HEK293 (cell line): ENCODE measurements around the gene HRG.

Experiments used
- CTCF ChIA-PET: fragments of 350-600 bp; formaldehyde crosslinking; extraction: SDS; loops from one replicate; lab custom pipeline; 2021; ENCODE audit warnings: antibody characterized with exemption; lab: Yijun Ruan, JAX
- POLR2A ChIA-PET: fragments of 300-600 bp; formaldehyde crosslinking; extraction: SDS; loops from one replicate; lab custom pipeline; 2020; ENCODE audit warnings: antibody characterized with exemption, inconsistent platforms; lab: Yijun Ruan, JAX
- H3K27ac ChIP-seq: fragments of 200-500 bp; sonication (Bioruptor generic); 2 replicates; pipeline ENCODE4 v1.5.1; 2014; ENCODE audit warnings: low read depth, low read length, control low read depth, inconsistent platforms; ENCODE audit errors: extremely low read depth
- H3K36me3 ChIP-seq, 2 experiments: fragments of 200-500 bp in 1 of 2; sonication (Bioruptor generic) in 1 of 2; 1 replicate in 1 of 2; 2 replicates in 1 of 2; pipeline ENCODE4 v1.5.1; 2014 to 2017; ENCODE audit warnings: inconsistent platforms in 2 of 2, low read length in 2 of 2; ENCODE audit not compliant: control insufficient read depth in 2 of 2, insufficient read depth in 1 of 2
- H3K4me1 ChIP-seq: fragments of 200-500 bp; sonication (Bioruptor generic); 2 replicates; pipeline ENCODE4 v1.5.1; 2014; ENCODE audit warnings: mild to moderate bottlenecking, low read length, inconsistent platforms; ENCODE audit not compliant: control insufficient read depth, insufficient read depth
- H3K4me3 ChIP-seq: 2 replicates; pipeline ENCODE4 v1.5.1; 2011; ENCODE audit warnings: low read depth, mild to moderate bottlenecking, control low read depth, low read length, moderate library complexity
- H3K9me3 ChIP-seq: fragments of 200-500 bp; sonication (Bioruptor generic); 2 replicates; pipeline ENCODE4 v1.5.1; 2014; ENCODE audit warnings: low read depth, low read length, inconsistent platforms; ENCODE audit not compliant: control insufficient read depth, insufficient read depth
- ATF2 ChIP-seq: fragments of 450-650 bp; formaldehyde crosslinking; IDR thresholded peaks from 2 replicates; pipeline ENCODE4 v1.5.1; 2016; ENCODE audit warnings: missing biosample characterization, missing genetic modification characterization, low read depth
- GLI2 ChIP-seq: fragments of 450-650 bp; formaldehyde crosslinking; IDR thresholded peaks from 2 replicates; pipeline ENCODE4; 2017; ENCODE audit warnings: missing biosample characterization, missing genetic modification characterization, low read depth, borderline replicate concordance
- KLF9 ChIP-seq: fragments of 450-650 bp; formaldehyde crosslinking; IDR thresholded peaks from 2 replicates; pipeline ENCODE4 v1.5.1; 2016; ENCODE audit warnings: missing biosample characterization, missing genetic modification characterization, low read depth
- PRDM2 ChIP-seq: fragments of 450-650 bp; formaldehyde crosslinking; IDR thresholded peaks from 2 replicates; pipeline ENCODE4 v1.5.1; 2016; ENCODE audit warnings: missing biosample characterization, missing genetic modification characterization, borderline replicate concordance
- SCRT2 ChIP-seq: fragments of 450-650 bp; formaldehyde crosslinking; IDR thresholded peaks from 2 replicates; pipeline ENCODE4 v1.5.1; 2016; ENCODE audit warnings: missing biosample characterization, missing genetic modification characterization
- ZFP69B ChIP-seq: fragments of 450-650 bp; formaldehyde crosslinking; IDR thresholded peaks from 2 replicates; pipeline ENCODE4 v1.5.1; 2016; ENCODE audit warnings: missing biosample characterization, missing genetic modification characterization
- ZNF175 ChIP-seq: fragments of 450-650 bp; formaldehyde crosslinking; IDR thresholded peaks from 2 replicates; pipeline ENCODE4 v1.5.1; 2016; ENCODE audit warnings: missing biosample characterization, missing genetic modification characterization
- ZNF23 ChIP-seq: fragments of 450-650 bp; formaldehyde crosslinking; IDR thresholded peaks from 2 replicates; pipeline ENCODE4 v1.5.1; 2016; ENCODE audit warnings: missing biosample characterization, missing genetic modification characterization, borderline replicate concordance
- ZNF391 ChIP-seq: fragments of 450-650 bp; formaldehyde crosslinking; IDR thresholded peaks from 2 replicates; pipeline ENCODE4 v1.5.1; 2016; ENCODE audit warnings: low read depth, missing biosample characterization, missing genetic modification characterization, borderline replicate concordance
- ZNF433 ChIP-seq: fragments of 450-650 bp; formaldehyde crosslinking; IDR thresholded peaks from 2 replicates; pipeline ENCODE4 v1.5.1; 2016; ENCODE audit warnings: missing biosample characterization, missing genetic modification characterization, low read depth
- ZNF473 ChIP-seq: fragments of 450-650 bp; formaldehyde crosslinking; IDR thresholded peaks from 2 replicates; pipeline ENCODE4 v1.5.1; 2017; ENCODE audit warnings: missing biosample characterization, missing genetic modification characterization
- ZNF510 ChIP-seq: fragments of 450-650 bp; formaldehyde crosslinking; IDR thresholded peaks from 2 replicates; pipeline ENCODE4 v1.5.1; 2018; ENCODE audit warnings: mild to moderate bottlenecking, missing genetic modification characterization, missing biosample characterization; ENCODE audit not compliant: insufficient replicate concordance
- ZNF513 ChIP-seq: fragments of 450-650 bp; IDR thresholded peaks from 2 replicates; pipeline ENCODE4 v1.5.1; 2018; ENCODE audit warnings: missing biosample characterization, missing genetic modification characterization
- ZNF560 ChIP-seq: fragments of 450-650 bp; formaldehyde crosslinking; IDR thresholded peaks from 2 replicates; pipeline ENCODE4 v1.5.1; 2017; ENCODE audit warnings: missing biosample characterization, missing genetic modification characterization, borderline replicate concordance
- ZNF571 ChIP-seq: fragments of 450-650 bp; formaldehyde crosslinking; IDR thresholded peaks from 2 replicates; pipeline ENCODE4 v1.5.0; 2017; ENCODE audit warnings: missing biosample characterization, missing genetic modification characterization
- ZNF629 ChIP-seq: fragments of 450-650 bp; formaldehyde crosslinking; IDR thresholded peaks from 2 replicates; pipeline ENCODE4 v1.5.1; 2017; ENCODE audit warnings: missing biosample characterization, missing genetic modification characterization
- ZNF670 ChIP-seq: fragments of 450-650 bp; formaldehyde crosslinking; IDR thresholded peaks from 2 replicates; pipeline ENCODE4 v1.5.1; 2016; ENCODE audit warnings: missing biosample characterization, missing genetic modification characterization, low read depth
- ZNF704 ChIP-seq: fragments of 450-650 bp; formaldehyde crosslinking; IDR thresholded peaks from 2 replicates; pipeline ENCODE4 v1.5.1; 2016; ENCODE audit warnings: missing biosample characterization, missing genetic modification characterization
- ZNF768 ChIP-seq: fragments of 450-650 bp; formaldehyde crosslinking; IDR thresholded peaks from 2 replicates; pipeline ENCODE4 v1.5.1; 2018; ENCODE audit warnings: missing biosample characterization, mild to moderate bottlenecking, missing genetic modification characterization
- ZNF785 ChIP-seq: fragments of 450-650 bp; formaldehyde crosslinking; IDR thresholded peaks from 2 replicates; pipeline ENCODE4 v1.5.1; 2016; ENCODE audit warnings: missing biosample characterization, missing genetic modification characterization
- ZSCAN18 ChIP-seq: fragments of 450-650 bp; formaldehyde crosslinking; IDR thresholded peaks from 2 replicates; pipeline ENCODE4 v1.5.1; 2016; ENCODE audit warnings: missing biosample characterization, missing genetic modification characterization

Gene HRG

GRCh38 chr3:186694288-186695032, 28.6 kb downstream of the HRG start (continued):
- no peak for TF ChIP-seq ZNF704 (tag by site-specific recombination)
- no peak for TF ChIP-seq ZNF560
- no peak for TF ChIP-seq ATF2 (tag by site-specific recombination)
- TF ChIP-seq ZNF473 (tag by site-specific recombination) = no peak
- no peak for TF ChIP-seq ZNF513 (tag by site-specific recombination)
- TF ChIP-seq, all 188 proteins: peak for 0

- Histone ChIP-seq H3K27ac (no peak overlapping the region), H3K36me3 (no peaks in the 10 kb centered on the region), H3K4me1 (no peaks in the 10 kb centered on the region), H3K4me3 (no peak overlapping the region), H3K9me3 (no peaks in the 10 kb centered on the region)
- ChIA-PET POLR2A (no interaction called here), CTCF (no interaction called here)
- TF ChIP-seq ZNF175 = no peak
- no peak for TF ChIP-seq KLF9 (tag by site-specific recombination)
- no peak for TF ChIP-seq GLI2 (tag by site-specific recombination)
- TF ChIP-seq ZNF571 (tag by site-specific recombination) = no peak
- TF ChIP-seq ZNF785 (tag by site-specific recombination) = no peak
- no peak for TF ChIP-seq ZNF391 (tag by site-specific recombination)
- TF ChIP-seq ZFP69B (tag by site-specific recombination) = no peak
- TF ChIP-seq SCRT2 (tag by site-specific recombination) = no peak
- no peak for TF ChIP-seq PRDM2 (tag by site-specific recombination)
- no peak for TF ChIP-seq ZSCAN18 (tag by site-specific recombination)
- TF ChIP-seq ZNF433 (tag by site-specific recombination) = no peak
- no peak for TF ChIP-seq ZNF510 (tag by site-specific recombination)
- no peak for TF ChIP-seq ZNF629 (tag by site-specific recombination)
- TF ChIP-seq ZNF23 (tag by site-specific recombination) = no peak
- no peak for TF ChIP-seq ZNF768 (tag by site-specific recombination)
- no peak for TF ChIP-seq ZNF670
These were observed 30.7 kb downstream of the HRG start for GRCh38 chr3:186696522-186696921.
